GM19372 (cell line): ENCODE measurements around the gene CENPP.

ENCODE experiments used
- ATAC-seq: cut with Tn5 transposase; IDR thresholded peaks from one replicate; pipeline ENCODE4 v1.9.1; 2021; ENCODE audit warnings: mild to moderate bottlenecking, low read depth, moderate library complexity; ENCODE audit not compliant: unreplicated experiment

The CENPP gene

DNA sequence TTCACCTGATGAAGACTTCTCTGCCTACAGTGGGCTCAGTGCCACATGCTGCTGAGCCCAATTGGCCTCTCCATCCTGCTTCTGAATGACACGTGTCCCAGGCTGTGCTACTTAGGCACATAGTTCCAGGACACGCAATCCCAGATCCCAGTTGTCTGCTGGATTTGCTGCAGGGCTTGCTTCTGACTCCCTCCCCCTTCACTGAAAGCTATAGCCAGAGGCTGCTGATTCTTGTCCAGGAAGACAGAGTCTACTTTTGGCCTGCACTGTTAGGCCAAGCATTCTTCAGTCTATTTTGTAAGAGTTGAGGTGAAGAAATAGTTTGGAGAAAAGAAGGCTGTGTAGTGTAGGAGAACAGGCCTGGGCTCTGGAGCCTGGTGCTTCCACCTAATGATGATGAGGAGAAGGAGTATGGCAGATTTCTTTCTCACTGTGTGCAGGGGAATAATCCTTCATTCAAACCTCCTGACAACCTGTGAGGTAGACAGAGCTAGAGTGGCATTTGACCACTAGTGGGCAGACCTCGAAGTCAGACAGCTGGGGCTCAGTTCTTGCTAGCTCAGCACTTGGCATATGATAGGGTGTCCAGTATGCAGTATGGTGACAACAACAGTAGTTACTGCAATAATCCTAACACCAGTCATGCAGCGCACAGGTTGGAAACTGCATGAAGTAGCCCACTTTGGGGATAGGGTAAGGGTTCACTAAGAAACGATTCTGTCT, 176.1 kb downstream of the CENPP start:
- no peak for ATAC-seq

- no peak for ATAC-seq
Observed at GRCh38 chr9:92503156-92503555, 177.4 kb downstream of the CENPP start.

DNA sequence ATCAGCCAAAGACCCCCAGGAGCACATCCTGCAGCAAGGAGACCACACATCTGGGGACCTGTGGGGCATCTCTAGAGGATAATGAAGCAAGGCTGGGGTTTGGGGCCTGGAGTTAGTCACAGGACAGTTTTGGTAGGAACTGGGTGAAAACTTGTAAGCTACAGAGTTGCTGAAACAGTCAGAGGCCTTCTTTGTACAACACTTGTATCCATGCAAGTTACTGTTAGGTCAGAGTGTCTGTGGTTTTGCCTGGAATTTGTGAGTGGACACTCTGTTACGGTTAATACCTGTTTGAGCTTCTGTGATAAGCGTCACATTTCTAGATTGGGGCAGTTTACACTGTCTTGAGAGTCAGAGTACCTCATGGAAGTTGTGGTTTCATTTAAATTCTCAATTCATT, 179.1 kb downstream of the CENPP start:
- no peak for ATAC-seq

DNA sequence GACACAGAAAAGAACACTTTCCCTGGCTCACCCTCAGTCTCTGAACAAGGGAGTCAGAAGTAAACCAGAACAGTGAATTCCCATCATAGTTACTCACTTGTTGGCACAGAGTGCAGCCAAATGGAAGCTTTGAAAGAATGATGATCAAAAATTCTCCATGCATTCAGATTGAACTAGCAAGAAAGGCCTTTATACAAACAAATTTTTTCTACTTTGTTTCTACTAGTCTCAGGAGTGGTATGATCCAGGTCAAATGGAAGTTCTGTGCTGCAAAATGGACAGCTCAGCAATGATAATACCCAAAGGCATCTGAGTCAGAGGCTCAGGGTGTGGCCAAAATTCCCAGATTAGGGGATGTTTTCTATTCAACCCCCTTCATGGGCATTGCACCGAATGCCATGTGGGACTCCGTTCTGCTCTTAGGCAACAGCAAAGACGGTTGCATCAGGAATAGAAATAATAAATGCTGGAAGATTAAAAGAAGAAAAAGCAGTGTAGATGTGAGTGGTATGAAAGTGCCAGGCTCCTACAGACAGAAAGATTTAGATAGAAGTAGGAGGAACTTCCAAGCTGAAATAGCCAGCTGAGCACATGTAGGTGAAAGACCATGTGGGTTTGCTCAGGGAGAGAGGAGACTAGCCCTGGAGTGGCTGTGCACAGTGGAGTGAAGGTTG, 180.6 kb downstream of the CENPP start:
- no peak for ATAC-seq

- no peak for ATAC-seq
Observed at GRCh38 chr9:92507005-92507404, 181.3 kb downstream of the CENPP start.

DNA sequence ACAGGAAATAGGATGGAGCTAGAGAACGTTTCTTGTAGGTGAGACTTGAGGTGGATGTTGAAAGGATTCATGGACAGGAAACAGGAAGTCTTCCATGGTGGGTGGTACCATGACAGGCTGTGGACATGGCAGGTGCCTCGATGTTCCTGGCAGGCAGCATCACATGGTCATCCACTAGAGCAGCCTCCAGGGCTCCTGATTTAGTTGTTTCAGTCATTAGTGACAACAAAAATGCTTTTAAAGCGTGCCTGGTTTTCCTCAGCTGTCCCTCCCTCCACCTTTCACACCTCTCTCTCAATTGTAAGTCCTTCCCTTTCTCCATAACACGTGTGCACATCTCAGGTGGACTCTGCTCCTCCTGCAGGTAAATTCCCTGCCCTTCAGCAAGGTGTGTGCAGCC, 181.7 kb downstream of the CENPP start:
- ATAC-seq, result no peak

- ATAC-seq, result no peak
Observed at GRCh38 chr9:92508018-92508820, 182.5 kb downstream of the CENPP start.

DNA sequence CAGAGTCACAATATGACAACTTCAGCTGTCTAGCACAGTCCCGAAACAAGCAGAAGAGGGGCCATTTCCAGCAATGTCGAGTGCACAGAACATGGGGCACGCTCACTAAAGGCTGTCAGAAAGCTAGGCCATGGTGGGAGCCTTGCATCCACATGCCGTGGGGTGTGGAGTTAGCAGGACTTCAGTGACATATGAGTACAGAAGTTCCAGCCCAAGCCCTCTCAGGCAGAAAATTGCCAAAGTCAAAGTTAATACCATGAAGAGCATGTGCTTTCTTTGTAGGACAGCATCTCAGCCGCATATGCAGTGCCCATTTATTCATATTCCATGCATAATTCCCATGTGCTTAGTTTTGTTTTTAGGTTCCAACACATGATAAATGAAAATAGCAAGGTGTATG, 183.3 kb downstream of the CENPP start:
- no peak for ATAC-seq

- ATAC-seq, result no peak
Observed at GRCh38 chr9:92510747-92511146, 185.0 kb downstream of the CENPP start.

DNA sequence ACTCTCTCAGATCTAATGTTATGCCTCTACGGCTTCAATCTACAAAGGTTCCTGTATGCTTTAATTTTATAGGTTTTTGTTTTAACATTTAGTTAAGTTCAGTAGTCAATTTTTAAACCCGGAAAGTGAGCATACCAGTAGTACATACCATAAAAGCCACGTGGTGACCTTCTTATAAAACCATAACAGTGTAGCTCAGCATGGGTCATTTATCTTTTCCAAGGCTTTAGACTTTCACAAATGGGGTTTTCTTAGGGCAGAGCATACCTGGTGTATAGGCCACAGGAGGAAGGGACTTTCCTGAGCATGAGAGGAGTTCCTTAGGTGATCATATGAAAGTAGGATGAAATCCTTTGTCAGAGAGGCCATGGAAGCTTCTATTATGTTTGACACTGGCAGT, 186.9 kb downstream of the CENPP start:
- no peak for ATAC-seq

DNA sequence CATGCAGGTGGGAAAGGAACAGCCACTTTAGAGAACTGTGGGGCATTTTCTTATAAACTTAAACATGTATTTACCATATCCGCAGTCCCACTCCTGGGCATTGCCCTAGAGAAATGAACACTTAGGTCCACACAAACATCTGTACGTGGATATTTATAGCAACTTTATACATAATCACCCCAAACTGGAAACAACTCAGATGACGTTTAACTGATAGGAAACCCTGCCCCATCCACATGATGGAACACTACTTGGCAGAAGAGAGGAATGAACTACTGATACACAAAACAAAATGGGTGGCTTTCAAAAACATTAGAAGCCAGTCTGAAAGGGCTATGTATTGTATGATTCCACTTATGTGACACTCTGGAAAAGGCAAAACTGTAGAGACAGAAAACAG, 187.6 kb downstream of the CENPP start:
- no peak for ATAC-seq

DNA sequence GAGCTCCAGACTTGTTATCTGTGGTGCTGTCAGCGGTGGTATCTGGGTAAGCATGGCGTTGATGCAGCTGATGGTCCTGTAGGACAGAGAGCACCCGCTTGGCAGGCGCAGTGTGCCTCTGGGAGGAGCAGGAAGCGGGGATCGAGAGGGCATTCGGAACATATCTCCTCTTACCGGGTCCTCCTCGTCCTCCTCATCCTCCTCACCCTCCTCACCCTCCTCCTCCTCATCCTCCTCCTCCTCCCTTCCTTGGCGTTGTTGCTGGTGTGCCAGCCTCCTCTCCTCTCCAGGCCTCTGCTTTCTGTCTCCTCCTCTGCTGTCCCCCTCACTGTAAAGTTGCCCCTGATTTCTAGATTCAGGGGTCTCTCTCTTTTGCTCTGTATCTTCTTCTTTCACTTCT, 188.9 kb downstream of the CENPP start:
- no peak for ATAC-seq

DNA sequence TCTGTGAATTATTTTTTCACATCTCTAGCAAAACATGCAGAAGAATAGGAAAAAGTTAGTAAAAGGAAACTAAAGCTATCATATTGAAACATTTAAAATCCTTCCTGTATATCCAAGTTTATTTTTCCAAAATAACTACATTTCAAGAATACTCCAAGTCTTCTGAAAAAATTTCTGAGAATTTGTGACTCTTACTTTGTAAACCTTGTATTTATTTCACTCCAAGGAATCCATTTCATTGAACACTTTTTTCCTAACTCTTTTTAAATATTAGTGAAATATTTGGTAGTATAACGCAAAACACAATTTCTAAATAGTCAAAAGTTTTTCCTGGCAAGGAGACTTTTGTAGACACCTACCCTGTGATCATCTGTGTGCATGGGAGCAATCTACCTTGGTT, 190.8 kb downstream of the CENPP start:
- ATAC-seq, result no peak

- ATAC-seq, result no peak
Observed at GRCh38 chr9:92517046-92517445, 191.3 kb downstream of the CENPP start.

- no peak for ATAC-seq
Observed at GRCh38 chr9:92518199-92518598, 192.4 kb downstream of the CENPP start.

GRCh38 chr9:92520837-92521236, 195.1 kb downstream of the CENPP start:
- no peak for ATAC-seq

- ATAC-seq, result no peak
Observed at GRCh38 chr9:92522983-92523970, 197.5 kb downstream of the CENPP start.

DNA sequence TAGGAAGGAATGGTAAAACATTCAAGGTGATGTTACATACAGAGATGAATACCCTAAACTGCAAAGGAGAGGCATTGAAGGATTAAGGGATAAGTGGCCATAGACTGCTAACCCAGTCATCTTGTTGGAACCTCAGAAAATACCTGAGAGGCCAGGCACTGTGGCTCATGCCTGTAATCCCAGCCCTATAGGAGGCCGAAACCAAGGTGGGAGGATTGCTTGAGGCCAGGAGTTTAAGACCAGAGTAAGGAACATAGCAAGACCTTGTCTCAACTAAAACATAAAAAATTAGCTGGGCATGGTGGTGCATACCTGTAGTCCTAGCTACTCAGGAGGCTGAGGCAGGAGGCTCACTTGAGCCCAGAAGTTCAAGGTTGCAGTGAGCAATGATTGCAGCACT, 199.1 kb downstream of the CENPP start:
- no peak for ATAC-seq

GRCh38 chr9:92525306-92525705, 199.6 kb downstream of the CENPP start:
- ATAC-seq, result no peak

DNA sequence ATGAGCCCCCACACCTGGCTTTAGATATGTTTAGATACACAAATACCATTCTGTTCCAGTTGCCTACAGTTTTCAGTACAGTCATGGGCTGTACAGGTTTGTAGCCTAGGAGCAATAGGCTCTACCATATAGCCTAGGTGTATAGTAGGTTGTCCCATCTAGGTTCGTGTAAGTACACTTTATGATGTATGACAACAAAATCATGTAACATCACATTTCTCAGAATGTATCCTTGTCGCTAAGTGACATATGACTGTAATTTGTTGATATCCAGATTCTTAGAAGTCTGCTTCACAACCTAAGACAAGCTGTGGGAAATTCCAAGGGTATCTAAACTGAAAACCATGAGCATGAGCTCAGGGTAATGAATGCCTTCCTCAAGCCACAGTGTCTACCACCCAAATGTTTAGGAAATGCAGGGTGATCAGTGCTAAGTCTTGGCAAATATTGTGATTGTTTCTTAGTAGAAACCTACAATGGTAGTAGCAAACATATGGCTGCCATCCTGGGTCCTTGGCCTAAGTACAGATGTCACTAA, 201.6 kb downstream of the CENPP start:
- ATAC-seq, result no peak
